HG02571 (cell line): ENCODE data around the gene PALLD.
"Not testable (repeated sequence)": the region's sequence is repeated elsewhere in the genome, so short reads cannot be mapped to it uniquely, and the experiment has no call there.

Experiments
- ATAC-seq: cut with Tn5 transposase; IDR thresholded peaks from one replicate; pipeline ENCODE4 v1.9.1; 2021; ENCODE audit warnings: mild to moderate bottlenecking, moderate library complexity; ENCODE audit not compliant: unreplicated experiment

The PALLD gene

DNA sequence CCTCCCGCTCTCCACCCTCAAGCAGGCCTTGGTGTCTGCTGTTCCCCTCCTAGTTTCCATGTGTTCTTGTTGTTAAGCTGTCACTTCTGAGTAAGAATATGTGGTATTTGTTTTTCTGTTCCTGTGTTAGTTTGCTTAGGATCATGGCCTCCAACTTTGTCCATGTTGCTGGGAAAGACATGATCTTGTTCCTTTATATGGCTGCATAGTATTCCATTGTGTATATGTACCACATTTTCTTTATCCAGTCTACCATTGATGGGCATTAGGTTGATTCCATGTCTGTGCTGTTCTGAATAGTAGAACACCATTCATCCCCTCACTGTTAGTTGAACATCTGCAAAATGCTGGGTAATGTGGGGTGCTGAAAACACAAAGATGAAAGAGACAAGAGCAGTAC, 222.9 kb downstream of the PALLD start:
- ATAC-seq = no peak

- no peak for ATAC-seq
Measured at GRCh38 chr4:168720396-168720900, 223.6 kb downstream of the PALLD start.

- no peak for ATAC-seq
Measured at GRCh38 chr4:168722391-168722790, 225.5 kb downstream of the PALLD start.

GRCh38 chr4:168723020-168723419, 226.2 kb downstream of the PALLD start:
- no peak for ATAC-seq

- ATAC-seq = no peak
Measured at GRCh38 chr4:168723569-168723968, 226.7 kb downstream of the PALLD start.

DNA sequence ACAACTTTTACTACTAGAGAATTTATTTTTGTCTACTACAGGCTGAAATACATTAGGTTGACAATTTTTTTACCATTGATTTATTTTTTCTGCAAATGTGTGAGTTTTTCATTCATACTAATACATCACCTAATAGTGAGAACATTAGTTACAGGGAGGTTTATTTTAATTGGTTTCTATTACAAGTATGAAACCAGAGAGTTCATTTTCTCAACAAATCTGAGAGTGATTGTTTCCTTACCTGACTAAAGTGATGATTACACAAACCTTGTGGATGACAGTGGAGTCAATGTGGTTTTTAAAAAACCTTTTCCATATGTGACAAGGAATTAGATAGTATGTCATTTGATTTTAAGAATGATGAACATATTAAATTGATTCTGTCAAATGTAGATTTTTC, 227.4 kb downstream of the PALLD start:
- no peak for ATAC-seq

DNA sequence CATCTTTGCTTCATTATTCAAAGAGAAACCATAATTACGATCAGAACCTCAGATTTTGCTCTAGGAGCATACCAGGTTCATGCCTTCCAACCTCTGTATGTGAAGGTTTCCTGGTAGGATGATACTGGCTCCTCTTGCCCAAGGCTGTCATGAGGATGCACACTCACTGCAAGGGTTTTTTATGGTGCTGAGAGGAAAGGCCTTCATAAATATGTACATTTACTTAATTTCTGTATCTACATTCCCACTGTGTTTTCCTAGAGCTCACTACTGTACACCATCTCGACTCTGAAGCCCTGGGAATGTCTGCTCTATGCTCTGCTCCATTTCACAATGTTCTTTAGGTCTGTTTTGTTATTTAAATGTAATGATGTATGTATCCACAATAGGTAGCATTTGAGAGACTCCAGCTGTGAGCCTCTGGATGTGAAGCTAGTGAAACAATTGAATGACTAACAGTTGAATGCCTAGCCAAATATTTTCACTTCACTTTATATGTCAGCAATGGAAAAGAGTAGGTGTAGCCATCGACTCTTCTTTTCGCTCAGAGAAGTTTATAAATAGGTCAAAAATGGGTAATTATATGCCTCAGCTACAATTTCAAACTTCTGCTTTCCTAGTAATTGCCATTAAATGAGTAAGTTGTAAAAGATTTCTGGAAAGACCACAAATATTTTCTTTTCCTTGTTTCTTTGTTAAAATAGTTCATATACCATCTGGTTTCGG, 228.0 kb downstream of the PALLD start:
- no peak for ATAC-seq

GRCh38 chr4:168725930-168726329, 229.1 kb downstream of the PALLD start:
- no peak for ATAC-seq

- ATAC-seq = not testable (repeated sequence)
Measured at GRCh38 chr4:168727181-168727580, 230.3 kb downstream of the PALLD start.

DNA sequence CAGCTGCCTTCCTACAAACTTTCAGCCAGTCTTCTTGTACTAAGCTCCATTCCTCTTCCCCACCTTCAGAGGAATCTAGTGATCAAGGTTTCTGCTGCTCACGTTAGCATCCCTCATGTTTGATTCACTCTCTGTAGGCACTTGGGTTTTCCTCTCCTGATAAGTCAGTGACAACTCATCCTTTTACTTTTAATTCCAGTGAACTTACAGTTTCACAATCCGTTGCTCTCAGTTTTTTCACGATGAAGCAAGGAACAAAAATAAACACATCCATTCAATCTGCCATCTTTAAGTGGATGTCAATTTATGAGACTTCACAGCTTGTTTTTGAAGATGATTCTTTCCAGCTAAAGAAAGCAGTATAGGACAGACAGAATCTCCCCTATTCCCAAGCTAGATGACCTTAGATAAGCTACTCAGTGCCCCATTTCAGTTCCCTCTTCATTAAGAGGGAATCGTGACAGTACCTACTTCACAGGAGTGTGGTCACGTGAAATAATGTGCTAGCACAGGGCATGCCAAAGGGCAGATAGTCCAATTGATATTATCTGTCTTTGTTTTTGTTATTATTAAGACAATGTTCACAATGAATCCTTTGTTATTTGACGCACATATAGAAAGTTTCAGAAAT, 234.3 kb downstream of the PALLD start:
- no peak for ATAC-seq

DNA sequence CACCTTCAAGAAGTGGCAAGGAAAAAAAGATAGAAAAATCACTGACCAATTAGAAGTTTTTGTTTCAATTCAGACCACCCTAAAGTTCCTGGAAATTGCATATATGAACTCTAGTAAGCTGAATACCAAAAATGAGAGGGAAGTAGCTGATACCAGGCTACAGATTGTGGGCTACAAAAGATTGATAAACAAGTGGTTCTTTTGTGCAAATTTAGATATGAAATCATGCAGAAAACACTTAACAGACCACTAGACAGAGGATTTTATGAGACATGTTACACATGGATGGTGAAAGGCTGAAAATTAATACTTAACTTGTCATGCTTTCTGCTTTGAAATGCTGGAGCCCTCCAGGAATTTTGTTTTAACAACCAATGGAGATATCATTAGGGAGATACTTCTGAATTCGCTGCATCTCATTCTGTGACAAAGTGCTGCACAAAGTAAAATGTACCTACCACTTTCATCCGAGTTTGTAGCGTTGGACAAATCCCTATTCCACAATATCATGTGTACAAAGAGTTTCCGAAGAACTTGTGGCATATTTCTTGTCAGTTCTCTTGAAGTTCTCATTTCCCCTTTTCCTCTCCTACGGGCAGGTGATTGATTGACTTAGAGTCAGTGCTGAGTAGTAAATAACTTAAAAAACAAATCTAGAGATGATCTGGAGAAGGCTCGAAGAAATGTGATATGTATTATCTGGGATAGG, 235.0 kb downstream of the PALLD start:
- no peak for ATAC-seq

DNA sequence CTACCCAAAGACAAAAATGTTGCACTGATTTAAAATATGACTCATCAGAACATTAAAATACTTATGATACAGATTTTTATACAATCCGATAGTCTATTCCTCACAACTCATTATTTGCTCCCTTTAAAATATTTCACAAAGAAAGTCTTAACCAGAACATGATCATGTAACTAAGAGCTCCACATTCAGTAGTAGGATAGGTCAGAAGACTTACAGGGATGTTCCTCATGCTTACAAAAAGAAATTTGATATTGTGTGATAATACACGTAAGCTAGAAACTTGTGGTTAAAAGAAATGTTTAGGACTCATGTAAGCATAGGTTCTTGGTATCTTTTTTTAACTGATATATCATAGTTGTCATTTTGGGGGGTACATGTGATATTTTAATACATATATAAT, 235.9 kb downstream of the PALLD start:
- no peak for ATAC-seq

GRCh38 chr4:168734703-168735678, 238.1 kb downstream of the PALLD start:
- no peak for ATAC-seq

- ATAC-seq = no peak
Measured at GRCh38 chr4:168735735-168736134, 238.9 kb downstream of the PALLD start.

- no peak for ATAC-seq
Measured at GRCh38 chr4:168736860-168737805, 240.3 kb downstream of the PALLD start.

DNA sequence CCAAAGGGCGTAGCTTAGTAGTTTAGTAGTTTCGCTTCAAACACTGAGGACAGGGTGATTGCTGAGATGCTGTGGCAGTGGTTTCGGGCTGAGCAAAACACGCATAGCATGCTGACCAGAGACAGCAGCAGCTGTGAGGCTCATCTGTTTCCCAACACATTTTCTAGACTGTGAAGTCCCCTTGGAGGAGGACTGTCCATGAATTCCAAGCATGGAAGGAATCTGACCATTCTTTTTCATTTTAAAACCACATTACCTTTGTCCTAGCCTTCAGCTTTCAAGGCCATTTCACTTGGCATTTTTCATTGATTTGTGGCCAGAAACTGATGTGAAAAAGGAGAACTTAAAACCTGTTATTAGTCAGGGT, 240.9 kb downstream of the PALLD start:
- ATAC-seq = no peak

GRCh38 chr4:168739886-168740285, 243.0 kb downstream of the PALLD start:
- no peak for ATAC-seq

DNA sequence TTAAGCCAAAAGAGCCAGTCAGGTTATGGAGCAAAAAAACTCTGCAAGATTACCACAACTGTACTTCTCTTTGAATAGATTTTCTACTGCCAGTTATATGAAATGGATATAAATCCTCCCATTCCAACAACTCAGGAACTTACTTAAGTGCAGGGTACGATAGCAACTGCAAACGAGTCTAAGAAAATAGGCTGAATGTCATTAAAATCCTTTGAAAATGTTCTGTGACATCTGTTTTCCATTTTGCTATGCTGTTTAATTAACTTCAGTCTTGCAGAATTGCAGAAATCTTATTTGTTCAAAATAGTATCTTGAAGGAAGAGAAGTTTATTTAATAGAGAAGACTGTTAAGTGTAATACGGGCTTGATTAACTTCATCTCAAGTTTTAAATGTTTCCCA, 243.8 kb downstream of the PALLD start:
- no peak for ATAC-seq

DNA sequence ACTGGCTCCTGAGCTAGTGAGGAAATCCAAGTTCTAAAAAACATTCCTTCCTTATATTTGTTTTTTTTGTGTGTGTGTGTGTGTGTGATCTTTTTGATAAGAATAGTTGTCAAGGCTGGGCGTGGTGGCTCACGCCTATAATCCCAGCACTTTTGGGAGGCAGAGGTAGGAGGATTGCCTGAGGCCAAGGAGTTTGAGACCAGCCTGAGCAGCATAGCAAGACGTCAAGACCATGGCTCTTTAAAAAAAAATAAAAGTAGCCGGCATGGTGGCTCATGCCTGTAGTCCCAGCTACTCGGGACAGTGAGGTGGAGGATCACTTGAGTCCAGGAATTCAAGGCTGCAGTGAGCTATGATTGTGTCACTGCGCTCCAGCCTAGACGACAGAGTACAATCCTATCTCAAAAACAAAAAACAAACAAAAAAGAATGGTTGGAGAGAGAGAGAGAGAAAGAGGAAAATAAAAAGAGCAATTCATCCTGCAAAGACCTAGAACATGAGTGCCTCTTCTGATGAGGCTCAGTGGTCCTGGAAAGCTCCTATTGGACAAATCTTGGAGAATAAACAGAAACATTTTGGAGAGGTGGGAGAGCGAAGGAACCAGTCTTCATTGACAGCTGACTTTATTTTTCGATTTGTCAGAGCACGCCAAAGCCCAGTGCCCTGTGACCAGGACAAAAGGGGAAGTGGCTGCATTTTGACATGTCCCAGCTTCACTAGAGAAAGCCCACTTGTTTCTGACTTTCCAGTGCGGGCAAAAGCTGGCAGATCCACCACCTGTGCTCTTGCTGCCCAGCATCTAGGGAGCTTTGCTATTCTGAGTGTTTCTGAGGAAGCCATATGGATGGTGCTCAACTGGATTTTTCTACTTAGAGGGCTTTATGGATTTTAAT, 244.7 kb downstream of the PALLD start:
- ATAC-seq = no peak
